ENCODE measurements around the gene TRH. TPM values are rescaled to one million over a fixed set of nuclear protein-coding genes. Genes with fewer than 3 reads are reported as not detected.
"Not testable (repeated sequence)": the region's sequence is repeated elsewhere in the genome, so short reads cannot be mapped to it uniquely, and the experiment has no call there.

The TRH gene
- total and polyA plus RNA-seq, 5 donors = not detected

GRCh38 chr3:129983561-129983960, 9.0 kb downstream of the TRH start:
- 56% methylated on average over 8 of the region's 8 CpGs for WGBS
- no peak for DNase-seq
- H3K9me3 ChIP-seq (ENCODE audit: control insufficient read depth, low read length) = no peaks in the 10 kb centered on the region
- H3K27me3 ChIP-seq (ENCODE audit: control insufficient read depth, insufficient read depth) = no peaks in the 10 kb centered on the region
- no peaks in the 10 kb centered on the region for H3K4me1 ChIP-seq (ENCODE audit: control insufficient read depth, insufficient read depth, low read length)
- intact Hi-C loops (cut with DNase I) = no loop called here
- ATAC-seq = no peak
- no peak overlapping the region for H3K4me3 ChIP-seq (ENCODE audit: low read length)
- H3K27ac ChIP-seq (ENCODE audit: low read length) = no peak overlapping the region

GRCh38 chr3:129984125-129984524, 9.6 kb downstream of the TRH start:
- intact Hi-C loops (cut with DNase I) = no loop called here
- Histone ChIP-seq H3K9me3 (ENCODE audit: control insufficient read depth, low read length) (no peaks in the 10 kb centered on the region), H3K4me1 (ENCODE audit: control insufficient read depth, insufficient read depth, low read length) (no peaks in the 10 kb centered on the region), H3K27me3 (ENCODE audit: control insufficient read depth, insufficient read depth) (no peaks in the 10 kb centered on the region), H3K4me3 (ENCODE audit: low read length) (no peak overlapping the region), H3K27ac (ENCODE audit: low read length) (no peak overlapping the region)
- 88% methylated on average over 2 of the region's 2 CpGs for WGBS
- ATAC-seq (no peak), DNase-seq (no peak)

GRCh38 chr3:129985113-129985512, 10.6 kb downstream of the TRH start:
- no peak overlapping the region for H3K4me3 ChIP-seq (ENCODE audit: low read length)
- H3K27me3 ChIP-seq (ENCODE audit: control insufficient read depth, insufficient read depth) = no peaks in the 10 kb centered on the region
- WGBS = 57% methylated on average over 14 of the region's 14 CpGs
- H3K4me1 ChIP-seq (ENCODE audit: control insufficient read depth, insufficient read depth, low read length) = no peaks in the 10 kb centered on the region
- ATAC-seq = peak; percentile 66 to 85
- intact Hi-C loops (cut with DNase I) = no loop called here
- H3K9me3 ChIP-seq (ENCODE audit: control insufficient read depth, low read length) = no peaks in the 10 kb centered on the region
- DNase-seq = peak; percentile 35 to 81 (median 68)
- H3K27ac ChIP-seq (ENCODE audit: low read length) = no peak overlapping the region

- Histone ChIP-seq H3K9me3 (ENCODE audit: control insufficient read depth, low read length) (no peaks in the 10 kb centered on the region), H3K27me3 (ENCODE audit: control insufficient read depth, insufficient read depth) (no peaks in the 10 kb centered on the region), H3K4me3 (ENCODE audit: low read length) (no peak overlapping the region), H3K4me1 (ENCODE audit: control insufficient read depth, insufficient read depth, low read length) (no peaks in the 10 kb centered on the region), H3K27ac (ENCODE audit: low read length) (no peak overlapping the region)
- WGBS = 68% methylated on average over 10 of the region's 10 CpGs
- intact Hi-C loops (cut with DNase I) = no loop called here
- ATAC-seq (no peak), DNase-seq (no peak)
Observed at GRCh38 chr3:129988429-129988828, 13.9 kb downstream of the TRH start.

GRCh38 chr3:129989414-129989813, 14.9 kb downstream of the TRH start:
- H3K27ac ChIP-seq (ENCODE audit: low read length) = no peak overlapping the region
- H3K27me3 ChIP-seq (ENCODE audit: control insufficient read depth, insufficient read depth) = no peaks in the 10 kb centered on the region
- ATAC-seq = no peak
- 62% methylated on average over 6 of the region's 6 CpGs for WGBS
- H3K4me1 ChIP-seq (ENCODE audit: control insufficient read depth, insufficient read depth, low read length) = no peaks in the 10 kb centered on the region
- DNase-seq = no peak
- H3K4me3 ChIP-seq (ENCODE audit: low read length) = no peak overlapping the region
- no peaks in the 10 kb centered on the region for H3K9me3 ChIP-seq (ENCODE audit: control insufficient read depth, low read length)
- intact Hi-C loops (cut with DNase I) = no loop called here

- WGBS = 39% methylated on average over 3 of the region's 3 CpGs
- no peak overlapping the region for H3K27ac ChIP-seq (ENCODE audit: low read length)
- H3K4me3 ChIP-seq (ENCODE audit: low read length) = no peak overlapping the region
- no peaks in the 10 kb centered on the region for H3K9me3 ChIP-seq (ENCODE audit: control insufficient read depth, low read length)
- intact Hi-C loops (cut with DNase I) = no loop called here
- no peaks in the 10 kb centered on the region for H3K4me1 ChIP-seq (ENCODE audit: control insufficient read depth, insufficient read depth, low read length)
- peak; percentile 26 to 36 for ATAC-seq
- no peaks in the 10 kb centered on the region for H3K27me3 ChIP-seq (ENCODE audit: control insufficient read depth, insufficient read depth)
- DNase-seq = no peak
Observed at GRCh38 chr3:129992781-129993180, 18.3 kb downstream of the TRH start.

- intact Hi-C loops (cut with DNase I) = loop anchor here in 2 of 4 donors (5.0 kb wide), 2 partner anchors 48 to 53 kb away; no protein-coding TSS in a partner anchor
- ATAC-seq = no peak
- Histone ChIP-seq H3K4me3 (ENCODE audit: low read length) (no peak overlapping the region), H3K4me1 (ENCODE audit: control insufficient read depth, insufficient read depth, low read length) (no peaks in the 10 kb centered on the region), H3K27me3 (ENCODE audit: control insufficient read depth, insufficient read depth) (no peaks in the 10 kb centered on the region), H3K9me3 (ENCODE audit: control insufficient read depth, low read length) (no peaks in the 10 kb centered on the region), H3K27ac (ENCODE audit: low read length) (no peak overlapping the region)
- 57% methylated on average over 5 of the region's 5 CpGs for WGBS
- no peak for DNase-seq
Observed at GRCh38 chr3:129994883-129995559, 20.5 kb downstream of the TRH start.

- intact Hi-C loops (cut with DNase I) = loop anchor here in 2 of 4 donors (5.0 kb wide), 2 partner anchors 49 to 54 kb away; no protein-coding TSS in a partner anchor
Observed at GRCh38 chr3:129996073-129996472, 21.6 kb downstream of the TRH start.

GRCh38 chr3:129999176-129999575, 24.7 kb downstream of the TRH start:
- not testable (repeated sequence) for H3K4me3 ChIP-seq (ENCODE audit: low read length); H3K27ac ChIP-seq (ENCODE audit: low read length); H3K4me1 ChIP-seq (ENCODE audit: control insufficient read depth, insufficient read depth, low read length); ATAC-seq; H3K27me3 ChIP-seq (ENCODE audit: control insufficient read depth, insufficient read depth); H3K9me3 ChIP-seq (ENCODE audit: control insufficient read depth, low read length); DNase-seq
- intact Hi-C loops (cut with DNase I) = loop anchor here in 2 of 4 donors (5.0 kb wide), 2 partner anchors 52 to 57 kb away; no protein-coding TSS in a partner anchor
- 74% methylated on average over 5 of the region's 5 CpGs for WGBS

More at GRCh38 chr3:129996073-129996472, 21.6 kb downstream of the TRH start:
- DNase-seq (no peak), ATAC-seq (no peak)
- no peaks in the 10 kb centered on the region for H3K9me3 ChIP-seq (ENCODE audit: control insufficient read depth, low read length)
- no peak overlapping the region for H3K4me3 ChIP-seq (ENCODE audit: low read length)
- no peaks in the 10 kb centered on the region for H3K27me3 ChIP-seq (ENCODE audit: control insufficient read depth, insufficient read depth)
- WGBS = 88% methylated on average over 4 of the region's 4 CpGs
- H3K4me1 ChIP-seq (ENCODE audit: control insufficient read depth, insufficient read depth, low read length) = no peaks in the 10 kb centered on the region
- H3K27ac ChIP-seq (ENCODE audit: low read length) = no peak overlapping the region

- H3K4me3 ChIP-seq (ENCODE audit: low read length) = peak overlapping the region; percentile 30
- H3K9me3 ChIP-seq (ENCODE audit: control insufficient read depth, low read length); H3K27ac ChIP-seq (ENCODE audit: low read length); intact Hi-C loops (cut with DNase I); H3K27me3 ChIP-seq (ENCODE audit: control insufficient read depth, insufficient read depth); ATAC-seq; H3K4me1 ChIP-seq (ENCODE audit: control insufficient read depth, insufficient read depth, low read length): not testable (repeated sequence)
- 4% methylated on average over 75 of the region's 86 CpGs for WGBS
- peak; percentile 34 to 82 (median 79) for DNase-seq
Observed at GRCh38 chr3:130002666-130003598, 28.4 kb downstream of the TRH start.

- no peak overlapping the region for H3K4me3 ChIP-seq (ENCODE audit: low read length)
- H3K27me3 ChIP-seq (ENCODE audit: control insufficient read depth, insufficient read depth) = no peaks in the 10 kb centered on the region
- 86% methylated on average over 19 of the region's 19 CpGs for WGBS
- no peak overlapping the region for H3K27ac ChIP-seq (ENCODE audit: low read length)
- H3K9me3 ChIP-seq (ENCODE audit: control insufficient read depth, low read length) = no peaks in the 10 kb centered on the region
- DNase-seq (no peak), ATAC-seq (no peak)
- no peaks in the 10 kb centered on the region for H3K4me1 ChIP-seq (ENCODE audit: control insufficient read depth, insufficient read depth, low read length)
- intact Hi-C loops (cut with DNase I) = no loop called here
Observed at GRCh38 chr3:130010556-130010955, 36.0 kb downstream of the TRH start.
